Measurements from ENCODE around the gene GABARAP.

DNA sequence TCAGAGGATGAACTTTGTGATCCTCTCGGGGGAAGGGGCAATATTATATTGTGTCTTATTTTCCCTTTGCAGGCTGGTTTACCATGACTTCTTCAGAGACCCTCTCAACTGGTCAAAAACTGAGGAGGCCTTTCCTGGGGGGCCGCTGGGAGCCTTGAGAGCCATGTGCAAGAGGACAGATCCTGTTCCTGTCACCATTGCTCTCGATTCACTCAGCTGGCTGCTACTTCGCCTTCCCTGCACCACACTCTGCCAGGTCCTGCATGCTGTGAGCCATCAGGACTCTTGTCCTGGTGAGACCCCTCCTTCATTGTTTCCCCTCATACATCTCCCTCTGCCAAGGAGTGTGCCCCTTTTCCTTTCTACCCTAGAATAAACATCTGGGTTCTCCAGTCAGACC lies 12.3 kb upstream of the GABARAP start:
- TF ChIP-seq EZH2 (IDR thresholded peaks at IDR 0.05; ENCODE audit: borderline replicate concordance, low read length) (no peak), CTCF (IDR thresholded peaks at IDR 0.05; ENCODE audit: low read length) (no peak)

All from OCI-LY1 (cell line).